GM23338 (cell line): ENCODE results near the gene MMP15. TPM values are rescaled to one million over a fixed set of nuclear protein-coding genes. Genes with fewer than 3 reads are reported as not detected.

ENCODE experiments used
- ATAC-seq: fragments of 200-7000 bp; cut with Tn5 transposase; 3 replicates; pipeline ENCODE4 v1.9.1; 2020
- DNase-seq: peaks from one replicate; pipeline ENCODE4 v3.0.0-alpha.2; 2015; ENCODE audit warnings: low spot score
- H2AFZ ChIP-seq: fragments of 200-600 bp; sonication (generic); 2 replicates; pipeline ENCODE4 v1.8.0; 2016; ENCODE audit warnings: antibody characterized with exemption, mild to moderate bottlenecking, moderate library complexity
- H3F3A ChIP-seq: fragments of 200-600 bp; sonication (generic); replicated peaks from 2 replicates; pipeline ENCODE4 v1.8.0; 2017; ENCODE audit warnings: antibody characterized with exemption, mixed run types, low read depth
- H3K27ac ChIP-seq: fragments of 200-600 bp; sonication (generic); 2 replicates; pipeline ENCODE4 v1.6.1; 2016; ENCODE audit warnings: low read depth
- H3K27me3 ChIP-seq: fragments of 200-600 bp; sonication (generic); 2 replicates; pipeline ENCODE4 v1.8.0; 2016; ENCODE audit warnings: mild to moderate bottlenecking, mixed run types, moderate library complexity; ENCODE audit not compliant: insufficient read depth
- H3K36me3 ChIP-seq: fragments of 200-600 bp; sonication (generic); 2 replicates; pipeline ENCODE4 v1.8.0; 2016; ENCODE audit warnings: mild to moderate bottlenecking; ENCODE audit not compliant: insufficient read depth
- H3K4me1 ChIP-seq: fragments of 200-600 bp; sonication (generic); 2 replicates; pipeline ENCODE4 v1.8.0; 2016; ENCODE audit warnings: mild to moderate bottlenecking, moderate library complexity; ENCODE audit not compliant: insufficient read depth
- H3K4me2 ChIP-seq: fragments of 200-600 bp; sonication (generic); 2 replicates; pipeline ENCODE4 v1.7.1; 2017; ENCODE audit warnings: mixed run types
- H3K4me3 ChIP-seq: fragments of 200-600 bp; sonication (generic); 2 replicates; pipeline ENCODE4 v1.6.1; 2016; ENCODE audit warnings: mixed run types
- H3K79me2 ChIP-seq: fragments of 200-600 bp; sonication (generic); replicated peaks from 2 replicates; pipeline ENCODE4 v1.8.0; 2017; ENCODE audit warnings: mild to moderate bottlenecking; ENCODE audit not compliant: insufficient read depth
- H3K9me2 ChIP-seq: fragments of 200-600 bp; sonication (generic); 2 replicates; pipeline ENCODE4 v1.8.0; 2017; ENCODE audit not compliant: insufficient read depth
- H4K20me1 ChIP-seq: fragments of 200-600 bp; sonication (generic); replicated peaks from 2 replicates; pipeline ENCODE4 v1.8.0; 2017; ENCODE audit warnings: mild to moderate bottlenecking; ENCODE audit not compliant: insufficient read depth
- H3K27ac Mint-ChIP-seq: 2 replicates; pipeline ENCODE4 v1.8.0; 2020; ENCODE audit warnings: inconsistent platforms, mild to moderate bottlenecking, moderate library complexity, mixed read lengths
- H3K27me3 Mint-ChIP-seq: 3 replicates; pipeline ENCODE4 v1.8.0; 2022; ENCODE audit warnings: low read depth, mild to moderate bottlenecking, moderate library complexity, mixed read lengths, inconsistent platforms; ENCODE audit not compliant: insufficient read depth, poor library complexity
- H3K36me3 Mint-ChIP-seq: 3 replicates; pipeline ENCODE4 v1.8.0; 2021; ENCODE audit warnings: low read depth, mild to moderate bottlenecking, inconsistent platforms, moderate library complexity, mixed read lengths
- H3K4me1 Mint-ChIP-seq: 3 replicates; pipeline ENCODE4 v1.8.0; 2020; ENCODE audit warnings: mild to moderate bottlenecking, inconsistent platforms, mixed read lengths
- H3K4me3 Mint-ChIP-seq: 3 replicates; pipeline ENCODE4 v1.8.0; 2021; ENCODE audit warnings: moderate library complexity, mild to moderate bottlenecking, inconsistent platforms, mixed read lengths
- H3K9me3 Mint-ChIP-seq: 3 replicates; pipeline ENCODE4 v1.8.0; 2020; ENCODE audit warnings: moderate library complexity, mild to moderate bottlenecking, inconsistent platforms, mixed read lengths
- ETS1 ChIP-seq: IDR thresholded peaks from 2 replicates; pipeline ENCODE4 v1.6.1; 2016; ENCODE audit warnings: antibody characterized with exemption
- EZH2phosphoT487 ChIP-seq: fragments of 200-600 bp; sonication (generic); IDR thresholded peaks from one replicate; pipeline ENCODE4 v1.8.1; 2018; ENCODE audit warnings: antibody characterized with exemption; ENCODE audit not compliant: unreplicated experiment
- JUNB ChIP-seq: IDR thresholded peaks from one replicate; pipeline ENCODE4 v1.6.1; 2016; ENCODE audit warnings: antibody characterized with exemption; ENCODE audit not compliant: unreplicated experiment
- REST ChIP-seq: IDR thresholded peaks from one replicate; pipeline ENCODE4 v1.6.1; 2018; ENCODE audit warnings: antibody characterized with exemption; ENCODE audit not compliant: unreplicated experiment
- ZNF114 ChIP-seq: fragments of 250-450 bp; sonication (Bioruptor Pico); IDR thresholded peaks from 2 replicates; pipeline ENCODE4 v1.5.0; 2020; ENCODE audit warnings: mild to moderate bottlenecking, moderate library complexity
- ZNF331 ChIP-seq: fragments of 250-450 bp; sonication (Bioruptor Pico); IDR thresholded peaks from 2 replicates; pipeline ENCODE4 v1.5.0; 2020; ENCODE audit warnings: low read depth, mild to moderate bottlenecking, moderate library complexity
- ZNF462 ChIP-seq: fragments of 250-450 bp; sonication (Bioruptor Pico); IDR thresholded peaks from 2 replicates; pipeline ENCODE4 v1.5.0; 2020; ENCODE audit warnings: mild to moderate bottlenecking, moderate library complexity
- polyA plus RNA-seq: library from polyadenylated mRNA; unstranded; fragments of >200 nt; fragmentation: Nextera tagmentation; extraction: Ambion mirVana; gene quantifications from 2 replicates; pipeline ENCODE4 v1.2.1, GENCODE V29; 2016
- total RNA-seq: library from RNA; depleted of rRNA; stranded (reverse); fragments of >200 nt; shearing (Covaris generic); gene quantifications from 2 replicates; pipeline ENCODE4 v1.2.3, GENCODE V29; 2014

The MMP15 gene
- total and polyA plus RNA-seq, 2 experiments from 2014 or later: 10.9 to 79.1 TPM

- TF ChIP-seq ZNF462 (no peak), ZNF331 (CRISPR knock-in tag) (no peak)
These were observed 61.8 kb downstream of the MMP15 start (continued) for GRCh38 chr16:58087209-58087913.

GRCh38 chr16:58088091-58088490 lies 62.5 kb downstream of the MMP15 start:
- Histone ChIP-seq H3K4me1 (peaks cover 10% of the 10 kb centered on the region), H3K27ac (no peak overlapping the region), H3K36me3 (no peaks in the 10 kb centered on the region), H3K4me3 (no peak overlapping the region), H3K9me2 (no peaks in the 10 kb centered on the region), H3F3A (peaks cover 7% of the 10 kb centered on the region), H2AFZ (0 out of 2 replicates have a peak overlapping the region, but pooled peaks have one; percentile 18), H3K4me2 (no peak overlapping the region), H4K20me1 (no peaks in the 10 kb centered on the region), H3K79me2 (no peaks in the 10 kb centered on the region), H3K27me3 (no peaks in the 10 kb centered on the region)
- H3K36me3 Mint-ChIP-seq: no peaks in the 10 kb centered on the region
- ATAC-seq (no peak), DNase-seq (no peak)
- no peaks in the 10 kb centered on the region for H3K9me3 Mint-ChIP-seq
- H3K4me3 Mint-ChIP-seq: no peak overlapping the region
- H3K4me1 Mint-ChIP-seq: peaks cover 17% of the 10 kb centered on the region
- H3K27ac Mint-ChIP-seq: no peak overlapping the region
- peaks cover 7% of the 10 kb centered on the region for H3K27me3 Mint-ChIP-seq
- no peak for TF ChIP-seq ZNF114 (CRISPR knock-in tag)
- no peak for TF ChIP-seq JUNB
- TF ChIP-seq ZNF331 (CRISPR knock-in tag): no peak
- no peak for TF ChIP-seq EZH2phosphoT487
- TF ChIP-seq REST: no peak
- no peak for TF ChIP-seq ETS1
